Occipital lobe (tissue), 2 donors: ENCODE results near the gene RPS8. TPM values are rescaled to one million over a fixed set of nuclear protein-coding genes. Genes with fewer than 3 reads are reported as not detected.
"Not testable (repeated sequence)": the region's sequence is repeated elsewhere in the genome, so short reads cannot be mapped to it uniquely, and the experiment has no call there.

Source experiments
- DNase-seq: peaks from one replicate; lab custom pipeline; 2025; lab: John Stamatoyannopoulos, UW
- total RNA-seq: library from RNA; depleted of rRNA; stranded (reverse); fragments of >200 nt; gene quantifications from one replicate; pipeline ENCODE4 v1.2.3, GENCODE V29; 2014

RPS8 gene
- total RNA-seq = 1,634 TPM

DNA sequence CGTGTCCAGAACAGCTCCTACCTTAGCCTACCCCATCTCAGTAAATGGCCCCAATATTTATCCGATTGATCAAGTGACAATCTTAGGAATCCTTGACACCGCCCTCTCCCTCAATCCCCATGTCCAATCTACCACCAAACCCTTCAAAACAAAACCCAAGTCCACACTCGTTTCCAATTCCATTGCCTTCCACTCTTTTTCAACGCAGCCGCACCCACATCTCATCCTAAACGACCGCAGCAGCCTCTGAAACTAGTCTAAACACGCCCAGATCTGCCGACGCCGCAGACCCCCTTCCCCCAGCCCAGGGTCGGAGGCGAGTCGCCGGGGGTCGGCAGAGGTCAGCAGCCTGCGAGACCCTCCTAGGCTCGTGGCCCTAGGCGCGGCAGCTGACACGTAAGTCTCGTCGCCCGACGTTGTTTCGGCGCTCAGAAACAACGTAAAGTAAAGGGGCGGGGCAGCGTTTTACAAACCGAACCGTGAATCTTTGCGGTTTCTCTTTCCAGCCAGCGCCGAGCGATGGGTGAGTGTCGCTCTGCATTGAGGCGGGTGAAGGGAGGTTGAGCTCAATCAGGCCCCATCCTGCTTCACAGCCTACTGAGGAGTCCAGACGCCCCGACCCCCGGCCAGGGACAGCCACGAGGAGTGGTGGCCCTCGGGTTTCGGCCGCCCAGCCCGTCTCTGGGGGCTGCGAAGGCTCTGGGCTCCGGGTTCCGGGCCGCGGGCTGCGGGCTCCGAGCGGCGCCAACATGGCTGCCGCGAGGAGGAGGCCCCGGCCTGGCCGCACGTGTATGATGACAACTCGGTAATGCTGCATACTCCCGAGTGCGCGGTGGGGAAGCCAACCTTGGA is at the start of gene RPS8:
Gene RPS8 (plus strand): TSS at position 463 of the 852 bp plus-strand sequence. CDS start 57 bp downstream, at position 520.
- peak; percentile 86 for DNase-seq

DNA sequence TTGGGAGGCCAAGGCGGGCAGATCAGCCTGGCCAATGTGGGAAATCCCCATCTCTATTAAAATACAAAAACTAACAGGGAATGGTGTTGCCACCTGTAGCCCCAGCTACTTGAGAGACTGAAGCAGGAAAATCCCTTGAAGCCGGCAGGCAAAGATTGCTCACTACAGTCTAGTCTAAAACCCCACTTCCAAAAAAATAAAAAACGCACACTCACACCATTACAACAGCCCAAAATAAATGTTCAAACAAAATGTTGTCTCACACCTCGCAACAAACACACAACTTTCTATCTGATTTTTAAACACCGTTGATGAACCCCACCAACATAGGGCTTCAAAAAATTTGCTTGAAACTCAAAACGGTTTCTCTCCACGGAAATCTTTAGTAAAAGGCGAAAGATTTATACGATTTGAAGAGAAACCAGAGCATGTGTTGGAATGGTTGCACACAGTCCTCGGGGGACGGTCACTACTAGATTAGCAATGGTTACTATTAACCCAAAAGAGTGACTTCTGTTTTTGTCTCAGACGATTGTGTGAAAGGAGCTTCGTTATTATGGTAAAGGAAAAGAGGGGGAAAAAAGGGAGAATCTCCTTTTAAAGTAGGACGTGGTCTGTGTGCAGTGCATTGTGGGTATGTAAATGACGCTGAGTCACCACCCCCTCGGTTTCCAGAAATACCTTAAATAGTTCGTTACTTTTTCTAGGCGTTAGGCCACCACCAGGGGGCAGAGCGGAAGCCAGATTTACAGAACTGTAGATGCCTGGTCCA is 44.4 kb upstream of the RPS8 start, which contains the start of gene RNU5D-1:
Gene RNU5D-1 (minus strand): TSS at position 430 of the 772 bp plus-strand sequence.
- DNase-seq = peak; percentile 86

DNA sequence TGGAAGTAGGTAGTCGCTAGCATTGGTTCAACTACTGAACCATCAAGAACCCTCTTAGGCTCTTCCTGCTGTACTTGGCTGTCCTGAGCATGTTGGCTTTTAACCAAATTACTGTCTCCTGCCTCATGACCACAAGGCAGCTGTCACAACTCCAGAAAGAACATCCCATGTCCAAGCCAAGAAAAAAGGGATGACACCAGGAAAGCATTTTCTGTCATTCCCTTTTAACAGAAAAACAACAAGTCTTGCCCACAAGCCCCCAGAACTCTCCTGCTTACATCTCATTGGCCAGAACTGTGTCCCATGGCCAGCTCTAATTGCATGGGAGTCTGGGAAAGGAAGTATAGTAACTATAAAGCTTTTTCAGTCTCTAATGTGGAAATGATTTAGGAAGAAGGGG is 42.0 kb upstream of the RPS8 start:
- DNase-seq = no peak

DNA sequence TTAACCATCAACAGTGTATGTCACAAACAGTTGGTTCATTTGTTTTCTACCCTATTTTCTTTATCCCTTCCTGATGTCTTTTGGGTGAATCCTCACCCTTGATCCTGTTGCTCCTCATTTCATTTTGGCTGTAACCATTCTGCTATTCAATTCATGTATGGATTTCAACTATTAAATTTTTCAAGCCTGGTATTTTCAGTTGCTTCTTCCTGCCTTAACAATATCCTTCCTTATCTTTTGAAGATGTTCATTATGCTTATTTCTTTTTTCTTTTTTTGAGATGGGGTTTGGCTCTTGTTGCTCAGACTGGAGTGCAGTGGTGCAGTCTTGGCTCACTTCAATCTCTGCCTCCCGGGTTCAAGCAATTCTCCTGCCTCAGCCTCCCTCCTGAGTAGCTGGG is 41.6 kb upstream of the RPS8 start:
- no peak for DNase-seq

DNA sequence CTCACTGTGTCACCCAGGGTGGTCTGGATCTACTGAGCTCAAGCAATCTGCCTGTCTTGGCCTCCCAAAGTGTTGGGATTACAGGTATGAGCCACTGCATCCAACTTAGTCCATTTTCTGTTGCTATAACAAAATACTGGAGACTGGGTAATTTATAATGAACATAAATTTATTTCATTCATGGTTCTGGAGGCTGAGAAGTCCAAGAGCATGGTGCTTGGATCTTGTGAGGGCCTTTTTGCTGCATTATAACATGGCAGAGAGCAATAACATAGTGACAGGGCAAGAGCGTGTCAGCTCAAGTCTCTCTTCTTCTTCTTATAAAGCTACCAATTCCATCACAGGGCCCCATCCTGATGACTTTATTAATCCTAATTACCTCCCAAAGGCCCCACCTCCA is 39.3 kb upstream of the RPS8 start:
- no peak for DNase-seq

- not testable (repeated sequence) for DNase-seq
Measured at GRCh38 chr1:44738953-44739306, 36.4 kb upstream of the RPS8 start.

DNA sequence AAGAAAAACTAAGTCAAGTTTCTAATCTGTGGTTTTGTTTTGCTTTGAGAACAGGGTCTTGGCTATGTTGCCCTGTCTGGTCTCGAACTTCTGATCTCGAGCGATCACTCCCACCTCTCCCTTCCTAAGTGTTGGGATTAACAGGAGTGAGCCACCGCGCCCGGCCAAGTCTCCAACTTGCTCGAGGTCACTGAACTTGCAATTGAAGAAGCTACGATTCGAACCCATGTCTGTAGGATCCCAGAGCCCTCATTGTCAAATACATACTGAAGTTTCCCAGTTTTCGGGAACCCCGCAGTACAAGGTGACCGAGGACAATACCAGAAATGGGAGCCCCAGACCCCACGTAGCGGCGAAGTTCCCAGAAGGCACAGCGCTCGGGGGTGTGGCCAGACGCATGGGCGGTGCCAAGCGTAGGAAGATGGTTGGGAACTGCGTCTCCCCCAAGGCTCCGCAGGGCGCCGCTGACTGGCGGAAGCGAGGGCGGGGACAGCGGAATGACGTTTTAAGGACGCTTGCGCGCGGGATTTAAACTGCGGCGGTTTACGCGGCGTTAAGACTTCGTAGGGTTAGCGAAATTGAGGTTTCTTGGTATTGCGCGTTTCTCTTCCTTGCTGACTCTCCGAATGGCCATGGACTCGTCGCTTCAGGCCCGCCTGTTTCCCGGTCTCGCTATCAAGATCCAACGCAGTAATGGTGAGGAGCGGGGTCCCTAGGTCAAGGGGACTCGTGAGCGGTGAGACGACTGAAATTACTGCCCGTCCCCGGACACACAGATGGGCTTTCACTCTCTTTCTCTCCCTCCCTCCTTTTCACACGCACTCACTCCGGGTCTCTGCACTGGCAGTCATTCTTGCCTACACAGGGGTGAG is 35.8 kb upstream of the RPS8 start, which contains the start of gene KIF2C:
Gene KIF2C (plus strand): TSS at position 531 of the 872 bp plus-strand sequence. CDS start 96 bp downstream, at position 627.
- peak; percentile 94 for DNase-seq

GRCh38 chr1:44740179-44740617 is 35.1 kb upstream of the RPS8 start:
- no peak for DNase-seq

DNA sequence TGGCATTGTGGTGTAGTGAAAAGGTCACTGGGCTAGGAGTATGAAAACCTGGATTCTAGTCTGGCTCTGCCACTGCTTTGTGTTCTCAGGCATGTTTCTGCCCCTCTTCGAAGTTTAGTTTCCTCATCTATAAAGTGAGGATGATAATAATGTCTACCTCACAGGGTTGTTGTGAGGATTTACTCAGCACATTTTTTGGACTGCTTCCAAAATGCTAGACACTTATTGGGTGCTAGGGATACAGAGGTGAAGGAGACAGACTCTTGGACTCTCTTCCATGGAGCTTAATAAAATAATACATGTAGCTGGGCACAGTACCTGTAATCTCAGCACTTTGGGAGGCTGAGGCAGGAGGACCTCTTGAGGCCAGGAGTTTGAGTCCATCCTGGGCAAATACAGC is 32.1 kb upstream of the RPS8 start:
- DNase-seq = no peak

GRCh38 chr1:44747878-44748277 is 27.5 kb upstream of the RPS8 start:
- DNase-seq = no peak

- no peak for DNase-seq
Measured at GRCh38 chr1:44757420-44757819, 17.9 kb upstream of the RPS8 start.

DNA sequence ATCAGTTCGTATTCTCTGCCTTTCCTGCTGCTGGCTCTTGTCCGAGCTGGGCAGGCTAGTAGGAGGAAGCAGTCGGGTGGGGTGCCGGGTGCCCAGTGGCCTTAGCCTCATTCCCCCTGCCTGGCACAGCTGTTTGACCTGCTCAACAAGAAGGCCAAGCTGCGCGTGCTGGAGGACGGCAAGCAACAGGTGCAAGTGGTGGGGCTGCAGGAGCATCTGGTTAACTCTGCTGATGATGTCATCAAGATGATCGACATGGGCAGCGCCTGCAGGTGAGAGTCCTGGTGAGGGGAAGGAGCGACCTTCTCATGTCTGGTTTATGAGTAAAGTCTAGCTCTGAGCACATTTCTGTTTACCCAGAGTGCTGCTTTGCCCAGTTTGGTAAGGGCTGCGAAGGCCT is 16.3 kb upstream of the RPS8 start:
- DNase-seq = no peak

DNA sequence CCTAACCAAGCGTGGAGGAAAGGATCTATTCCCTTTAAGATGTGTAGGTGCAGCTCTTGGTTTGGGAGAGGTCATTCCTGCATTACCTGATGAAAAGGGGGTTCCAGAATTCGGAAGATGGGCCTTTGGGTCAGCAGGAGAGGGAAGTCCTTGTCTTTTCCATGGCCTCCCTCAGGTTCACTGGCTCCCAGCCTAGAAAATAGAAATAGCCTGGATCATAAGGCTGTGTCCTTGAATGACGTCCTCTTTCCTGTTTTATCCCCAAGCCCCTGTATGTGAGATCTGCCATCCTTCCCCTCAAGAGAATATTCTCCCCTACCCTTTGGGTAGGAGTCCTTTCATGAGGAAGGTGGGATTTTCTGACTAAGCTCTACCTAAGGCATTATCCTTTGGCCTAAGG is 14.5 kb upstream of the RPS8 start:
- DNase-seq = no peak

DNA sequence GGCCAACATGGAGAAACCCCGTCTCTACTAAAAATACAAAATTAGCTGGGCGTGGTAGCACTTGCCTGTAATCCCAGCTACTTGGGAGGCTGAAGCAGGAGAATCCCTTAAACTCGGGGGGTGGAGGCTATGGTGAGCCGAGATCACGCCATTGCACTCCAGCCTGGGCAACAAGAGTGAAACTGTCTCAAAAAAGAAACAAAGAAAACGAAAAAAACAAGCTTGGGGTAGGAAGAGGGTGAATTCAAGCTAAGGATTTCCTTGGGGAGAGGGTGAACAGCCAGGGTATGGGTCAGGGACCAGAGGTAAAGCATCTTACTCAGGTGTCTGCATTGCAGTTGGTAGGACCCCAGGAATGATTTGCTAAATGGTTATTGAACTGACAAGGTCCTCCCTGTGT is 8.9 kb upstream of the RPS8 start:
- DNase-seq = not testable (repeated sequence)

- no peak for DNase-seq
Measured at GRCh38 chr1:44775930-44776729, 790 bp downstream of the RPS8 start.

DNA sequence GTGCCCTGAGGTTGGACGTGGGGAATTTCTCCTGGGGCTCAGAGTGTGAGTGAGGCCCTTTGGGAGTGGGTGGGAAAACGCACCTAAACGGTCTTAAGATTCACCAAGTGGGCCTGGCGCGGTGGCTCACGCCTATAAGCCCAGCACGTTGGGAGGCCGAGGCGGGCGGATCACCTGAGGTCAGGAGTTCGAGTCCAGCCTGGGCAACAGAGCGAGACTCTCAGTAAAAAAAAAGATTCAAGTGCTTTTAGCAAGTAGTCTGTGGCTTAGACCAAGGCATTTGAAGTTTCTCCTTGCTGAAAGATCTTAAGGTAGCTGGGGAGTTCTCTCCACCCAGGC is 1.4 kb downstream of the RPS8 start:
- no peak for DNase-seq

DNA sequence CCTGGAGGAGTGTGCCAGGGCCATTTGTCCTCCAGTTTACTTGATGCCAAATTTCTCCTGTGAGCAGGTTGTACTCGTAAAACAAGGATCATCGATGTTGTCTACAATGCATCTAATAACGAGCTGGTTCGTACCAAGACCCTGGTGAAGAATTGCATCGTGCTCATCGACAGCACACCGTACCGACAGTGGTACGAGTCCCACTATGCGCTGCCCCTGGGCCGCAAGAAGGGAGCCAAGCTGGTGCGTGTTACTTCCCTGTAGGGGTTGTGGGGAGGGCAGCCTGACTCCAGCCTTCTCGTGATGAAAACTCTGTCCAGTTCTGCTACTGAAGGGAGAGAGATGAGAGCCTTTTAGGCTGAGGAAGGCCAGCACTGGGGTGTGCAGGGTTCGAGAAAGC is 2.2 kb downstream of the RPS8 start:
- no peak for DNase-seq

DNA sequence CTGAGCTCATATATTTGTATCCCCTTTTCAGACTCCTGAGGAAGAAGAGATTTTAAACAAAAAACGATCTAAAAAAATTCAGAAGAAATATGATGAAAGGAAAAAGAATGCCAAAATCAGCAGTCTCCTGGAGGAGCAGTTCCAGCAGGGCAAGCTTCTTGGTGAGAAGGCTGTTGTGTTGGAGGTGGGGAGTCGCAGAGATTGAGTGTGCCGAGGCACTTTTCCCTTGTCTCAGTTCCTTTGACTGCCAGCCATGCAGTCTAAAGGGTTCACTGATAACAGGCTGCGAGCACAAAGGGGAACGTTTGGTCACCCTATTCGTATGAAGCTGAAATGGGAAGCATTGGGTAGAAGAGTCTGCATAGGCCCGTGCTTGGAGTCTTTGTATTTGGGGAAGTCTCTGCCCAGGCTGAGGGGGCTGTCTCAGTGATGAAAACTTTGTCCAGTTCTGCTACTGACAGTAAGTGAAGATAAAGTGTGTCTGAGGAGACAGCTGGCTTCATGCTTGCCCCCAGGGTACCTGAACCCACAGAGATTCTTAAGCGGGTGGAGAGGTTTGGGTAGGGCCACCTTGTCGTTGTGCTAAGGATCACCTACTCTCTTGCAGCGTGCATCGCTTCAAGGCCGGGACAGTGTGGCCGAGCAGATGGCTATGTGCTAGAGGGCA is 2.8 kb downstream of the RPS8 start:
- DNase-seq = no peak

- DNase-seq = no peak
Measured at GRCh38 chr1:44778705-44779576, 3.6 kb downstream of the RPS8 start.
